GM08714 (cell line): Measurements from ENCODE around the gene TAS2R41.
"Not testable (repeated sequence)": the region's sequence is repeated elsewhere in the genome, so short reads cannot be mapped to it uniquely, and the experiment has no call there.

Experiments used
- H3K4me3 ChIP-seq: fragments of 200-500 bp; sonication (Bioruptor generic); 2 replicates; pipeline ENCODE4 v1.5.1; 2014; ENCODE audit warnings: mild to moderate bottlenecking, low read length, inconsistent platforms
- ZNF274 ChIP-seq: IDR thresholded peaks from 2 replicates; pipeline ENCODE4 v1.6.1; 2012; ENCODE audit warnings: mild to moderate bottlenecking, low read depth, low read length

The TAS2R41 gene

GRCh38 chr7:143512488-143513340, 35.0 kb downstream of the TAS2R41 start:
- no peak overlapping the region for H3K4me3 ChIP-seq
- TF ChIP-seq ZNF274, result no peak

GRCh38 chr7:143514487-143514886, 36.8 kb downstream of the TAS2R41 start:
- no peak for TF ChIP-seq ZNF274
- no peak overlapping the region for H3K4me3 ChIP-seq

- TF ChIP-seq ZNF274, result no peak
- H3K4me3 ChIP-seq, result no peak overlapping the region
Measured at GRCh38 chr7:143514995-143515735, 37.5 kb downstream of the TAS2R41 start.

- no peak overlapping the region for H3K4me3 ChIP-seq
Measured at GRCh38 chr7:143516981-143517380, 39.3 kb downstream of the TAS2R41 start.

GRCh38 chr7:143518521-143518920, 40.8 kb downstream of the TAS2R41 start:
- no peak for TF ChIP-seq ZNF274
- H3K4me3 ChIP-seq, result no peak overlapping the region

More at GRCh38 chr7:143516981-143517380, 39.3 kb downstream of the TAS2R41 start:
- no peak for TF ChIP-seq ZNF274

GRCh38 chr7:143518941-143519340, 41.3 kb downstream of the TAS2R41 start:
- no peak for TF ChIP-seq ZNF274
- H3K4me3 ChIP-seq, result no peak overlapping the region

- TF ChIP-seq ZNF274, result no peak
- H3K4me3 ChIP-seq, result no peak overlapping the region
Measured at GRCh38 chr7:143519411-143520131, 41.9 kb downstream of the TAS2R41 start.

GRCh38 chr7:143522309-143522916, 44.7 kb downstream of the TAS2R41 start:
- H3K4me3 ChIP-seq, result not testable (repeated sequence)
